Heart left ventricle (tissue), 16 donors: ENCODE measurements around the gene ICE1. TPM values are rescaled to one million over a fixed set of nuclear protein-coding genes. Genes with fewer than 3 reads are reported as not detected.
A peak's percentile ranks its signal among the peaks of the same experiment; 100 is the strongest.

ENCODE experiments used
- ATAC-seq, 4 donors: fragments of 200-7000 bp; cut with Tn5 transposase; one replicate each; pipeline ENCODE4 v1.9.1; 2020 to 2022; ENCODE audit warnings: moderate library complexity in 4 of 4, mild to moderate bottlenecking in 3 of 4, moderate number of reproducible peaks in 1 of 4
- DNase-seq, 5 donors: peaks; one replicate each; pipeline ENCODE4 v3.0.0-alpha.2; 2020
- H3K27ac ChIP-seq, 12 donors: fragments of 200-600 bp; sonication (generic) in 4 of 12; one replicate each; pipeline versions ENCODE4 v1.5.0 to v1.8.0; 2016 to 2022; ENCODE audit warnings: mild to moderate bottlenecking in 2 of 12
- H3K27me3 ChIP-seq, 9 donors: fragments of 200-600 bp; sonication (generic) in 2 of 9; one replicate each; pipeline versions ENCODE4 v1.5.1 to v1.8.0; 2016 to 2022; ENCODE audit warnings: mild to moderate bottlenecking in 3 of 9
- H3K36me3 ChIP-seq, 9 donors: fragments of 200-600 bp; sonication (generic) in 2 of 9; one replicate each; pipeline versions ENCODE4 v1.5.0 to v1.8.0; 2018 to 2022; ENCODE audit warnings: mild to moderate bottlenecking in 2 of 9
- H3K4me1 ChIP-seq, 12 donors: fragments of 200-600 bp; sonication (generic) in 4 of 12; one replicate each; pipeline versions ENCODE4 v1.5.0 to v1.8.0; 2016 to 2022; ENCODE audit warnings: mild to moderate bottlenecking in 3 of 12
- H3K4me3 ChIP-seq, 12 donors: fragments of 200-600 bp; sonication (generic) in 4 of 12; one replicate each; pipeline versions ENCODE4 v1.5.0 to v1.8.0; 2017 to 2022; ENCODE audit warnings: mild to moderate bottlenecking in 9 of 12, moderate library complexity in 4 of 12
- H3K9me3 ChIP-seq, 12 donors: fragments of 200-600 bp; sonication (generic) in 4 of 12; one replicate each; pipeline versions ENCODE4 v1.5.0 to v1.8.0; 2016 to 2022; ENCODE audit warnings: mild to moderate bottlenecking in 1 of 12
- CTCF ChIP-seq, 12 donors: fragments of 200-600 bp; sonication (generic) in 4 of 12; IDR thresholded peaks; one replicate each; pipeline versions ENCODE4 v1.5.0 to v1.8.0; 2018 to 2022; ENCODE audit warnings: antibody characterized with exemption in 12 of 12, mild to moderate bottlenecking in 5 of 12
- POLR2A ChIP-seq, 2 donors: fragments of 450-650 bp; IDR thresholded peaks; one replicate each; pipeline ENCODE4 v1.6.1; 2017; ENCODE audit warnings: antibody characterized with exemption in 2 of 2, mild to moderate bottlenecking in 2 of 2, moderate library complexity in 2 of 2
- WGBS, 4 donors: extraction: QIAGEN DNeasy Blood & Tissue Kit in 2 of 4; methylation state at CpG; one replicate each; pipeline versions ENCODE4 v1.1.5 to v1.1.7; 2013 to 2018; 5-methylcytosine and 5-hydroxymethylcytosine counted together
- intact Hi-C, 10 donors: fragments of 100-400 bp; cut with DNase I; formaldehyde crosslinking; loops; one replicate each; pipeline versions ENCODE4 v1.11.1 to v1.14.2; 2022
- polyA plus RNA-seq, 2 donors: library from polyadenylated mRNA; stranded (reverse); fragments of 200-250 nt; gene quantifications; one replicate each; pipeline ENCODE4 v1.2.3, GENCODE V29; 2013
- total RNA-seq, 9 donors: library from RNA; depleted of rRNA in 2 of 9; stranded (reverse); fragments of >200 nt in 2 of 9; fragmentation: NEBNext Ultra II Directional in 3 of 9; extraction: Animal tissue kit (Norgen Biotek cat#: 25700) in 3 of 9; gene quantifications; one replicate each; pipeline versions ENCODE4 v1.1.0 to v1.2.4, GENCODE V29; 2016 to 2023
- donor health status: ischemic (EF 13 %, LVEDD 7.1; RV severe dilation, severe dysfunction).
- donor health status: healthy with polysubstance abuse.
- donor health status: DM: no; HTN: yes; CAD: no.
- donor health status: DM: no; HTN: no; CAD: no.
- donor health status: ischemic (EF 25% LVEDD 6.9; RV normal size, moderate dysfunction).
- donor health status: ischemic (EF 25% LVEDD 5.7; RV mildly dilated, moderate dysfunction).
- donor health status: healthy.
- donor health status: DM: yes; HTN: yes; CAD: no.
- donor health status: ischemic (EF 35%, LVEDD 5.7; RV mildly dilated, moderate dysfunction).
- donor health status: nonischemic (EF 11% LVEDD 7.7; RV severe dilation, severe dysfunction).
- donor health status: DM: yes; HTN: yes; CAD: no.
- donor health status: PGD.
- donor health status: ischemic (EF 29% LVEDD 5.4; RV normal size, mild dysfunction).
- donor health status: nonischemic (EF 23%, LVEDD 6.1; RV moderate dilation, normal function).

ICE1 gene
- total and polyA plus RNA-seq, 11 donors, result 4.8 to 21.4 (median 18.7) TPM

GRCh38 chr5:5497152-5497788 lies 74.8 kb downstream of the ICE1 start:
- DNase-seq (peak; percentile 44 to 65 (median 56)), ATAC-seq (peak in 3 of 4 donors; percentile 74 to 81 (median 75))
- no peaks in the 10 kb centered on the region for H3K9me3 ChIP-seq
- WGBS, 4 donors, result 40 to 43% (median 42%) methylated on average over 13 of the region's 13 CpGs
- intact Hi-C loops, result loop anchor here in 9 of 10 donors (2.0 to 10.0 kb wide), 15 partner anchors 188 to 1258 kb away; partner anchors contain the start of genes MED10 (in 1 of the 9) and UBE2QL1 (in 1 of the 9)
- no peak overlapping the region for H3K4me3 ChIP-seq
- H3K27ac ChIP-seq, result no peak overlapping the region
- H3K4me1 ChIP-seq, result peaks cover 0 to 29% (median 8%) of the 10 kb centered on the region in 12 donors
- TF ChIP-seq POLR2A (IDR thresholded peaks at IDR 0.05), result no peak
- peak; percentile 48 to 83 (median 73) for TF ChIP-seq CTCF (IDR thresholded peaks at IDR 0.05)
- peaks cover 0 to 16% (median 0%) of the 10 kb centered on the region in 9 donors for H3K27me3 ChIP-seq
- no peaks in the 10 kb centered on the region for H3K36me3 ChIP-seq

GRCh38 chr5:5499442-5499841 lies 77.0 kb downstream of the ICE1 start:
- H3K27ac ChIP-seq, result no peak overlapping the region
- ATAC-seq (no peak), DNase-seq (no peak)
- 88 to 96% (median 92%) methylated on average over 5 to 7 of the region's 7 CpGs for WGBS, 4 donors
- H3K36me3 ChIP-seq, result no peaks in the 10 kb centered on the region
- no peak for TF ChIP-seq POLR2A (IDR thresholded peaks at IDR 0.05)
- no peak for TF ChIP-seq CTCF (IDR thresholded peaks at IDR 0.05)
- no peak overlapping the region for H3K4me3 ChIP-seq
- H3K27me3 ChIP-seq, result peaks cover 0 to 16% (median 0%) of the 10 kb centered on the region in 9 donors
- intact Hi-C loops, result loop anchor here in 9 of 10 donors (5.0 to 10.0 kb wide), 14 partner anchors 185 to 1255 kb away; partner anchors contain the start of genes MED10 (in 1 of the 9) and UBE2QL1 (in 1 of the 9)
- H3K4me1 ChIP-seq, result peaks cover 0 to 20% (median 2%) of the 10 kb centered on the region in 12 donors
- peaks cover 0 to 10% (median 1%) of the 10 kb centered on the region in 12 donors for H3K9me3 ChIP-seq

GRCh38 chr5:5504325-5504724 lies 81.8 kb downstream of the ICE1 start:
- no peak overlapping the region for H3K4me3 ChIP-seq
- no peak for TF ChIP-seq CTCF (IDR thresholded peaks at IDR 0.05)
- no peaks in the 10 kb centered on the region for H3K36me3 ChIP-seq
- intact Hi-C loops, result loop anchor here in 1 of 10 donors (10.0 kb wide), 1 partner anchor 380 kb away; no protein-coding TSS in a partner anchor
- no peak for DNase-seq
- no peak overlapping the region for H3K27ac ChIP-seq
- peaks cover 0 to 16% (median 6%) of the 10 kb centered on the region in 12 donors for H3K9me3 ChIP-seq
- H3K27me3 ChIP-seq, result peaks cover 0 to 4% (median 0%) of the 10 kb centered on the region in 9 donors
- ATAC-seq, result no peak
- H3K4me1 ChIP-seq, result no peaks in the 10 kb centered on the region

GRCh38 chr5:5505815-5506214 lies 83.3 kb downstream of the ICE1 start:
- ATAC-seq, result no peak
- Histone ChIP-seq H3K36me3 (no peaks in the 10 kb centered on the region), H3K4me3 (no peak overlapping the region), H3K27me3 (peaks cover 0 to 4% (median 0%) of the 10 kb centered on the region in 9 donors), H3K27ac (no peak overlapping the region), H3K4me1 (no peaks in the 10 kb centered on the region), H3K9me3 (peaks cover 0 to 16% (median 6%) of the 10 kb centered on the region in 12 donors)
- no peak for TF ChIP-seq CTCF (IDR thresholded peaks at IDR 0.05)
- no peak for TF ChIP-seq POLR2A (IDR thresholded peaks at IDR 0.05)
- WGBS, 4 donors, result 49 to 63% (median 59%) methylated on average over 3 of the region's 3 CpGs
- DNase-seq, result no peak
- intact Hi-C loops, result loop anchor here in 1 of 10 donors (10.0 kb wide), 1 partner anchor 379 kb away; no protein-coding TSS in a partner anchor
